Caco-2 (cell line): ENCODE measurements around the gene LHPP. TPM values are rescaled to one million over a fixed set of nuclear protein-coding genes. Genes with fewer than 3 reads are reported as not detected.

Experiments used
- BruUV-seq: library from RNA; stranded (reverse); fragments of 400-500 nt; replicated peaks from 2 replicates; lab custom pipeline; 2021; lab: Mats Ljungman, UMichigan
- CTCF ChIA-PET: fragments of 300-600 bp; sonication (Branson Sonifier 250); formaldehyde crosslinking; loops from one replicate; lab custom pipeline; 2022; ENCODE audit warnings: antibody characterized with exemption; lab: Charles Lee
- POLR2A ChIA-PET: fragments of 300-600 bp; sonication (Branson Sonifier 250); formaldehyde crosslinking; loops from one replicate; lab custom pipeline; 2022; ENCODE audit warnings: antibody characterized with exemption; lab: Charles Lee
- DNase-seq, 2 experiments: peaks; one replicate each; pipeline versions ENCODE4 v3.0.0 to v3.0.0-alpha.2; 2020 to 2022
- H3K27me3 ChIP-seq: replicated peaks from 2 replicates; pipeline ENCODE4 v1.6.0; 2011; ENCODE audit warnings: low read length; ENCODE audit not compliant: control insufficient read depth, insufficient read depth
- H3K36me3 ChIP-seq: 2 replicates; pipeline ENCODE4 v1.5.1; 2011; ENCODE audit warnings: low read length; ENCODE audit not compliant: control insufficient read depth, insufficient read depth
- H3K4me1 ChIP-seq: fragments of 250-450 bp; sonication (Bioruptor Pico); 2 replicates; pipeline ENCODE4 v1.5.1; 2020; ENCODE audit warnings: mild to moderate bottlenecking
- H3K4me3 ChIP-seq: 2 replicates; pipeline ENCODE4 v1.5.1; 2011; ENCODE audit warnings: low read depth, mild to moderate bottlenecking, control low read depth, low read length
- H3K9me3 ChIP-seq: fragments of 250-450 bp; sonication (Bioruptor Pico); 2 replicates; pipeline ENCODE4 v1.5.1; 2020; ENCODE audit warnings: mild to moderate bottlenecking, moderate library complexity
- H3K27ac Mint-ChIP-seq: one replicate; pipeline ENCODE4 v1.8.0; 2022; ENCODE audit warnings: mixed read lengths; ENCODE audit not compliant: unreplicated experiment
- H3K27me3 Mint-ChIP-seq: one replicate; pipeline ENCODE4 v1.8.0; 2022; ENCODE audit warnings: mixed read lengths; ENCODE audit not compliant: insufficient read depth, unreplicated experiment
- H3K36me3 Mint-ChIP-seq: one replicate; pipeline ENCODE4 v1.8.0; 2022; ENCODE audit warnings: mild to moderate bottlenecking, mixed read lengths; ENCODE audit not compliant: insufficient read depth, unreplicated experiment
- H3K4me1 Mint-ChIP-seq: one replicate; pipeline ENCODE4 v1.8.0; 2022; ENCODE audit warnings: low read depth, mixed read lengths; ENCODE audit not compliant: unreplicated experiment
- H3K4me3 Mint-ChIP-seq: one replicate; pipeline ENCODE4 v1.8.0; 2022; ENCODE audit warnings: mild to moderate bottlenecking, moderate library complexity, mixed read lengths; ENCODE audit not compliant: unreplicated experiment
- H3K9me3 Mint-ChIP-seq: one replicate; pipeline ENCODE4 v1.8.0; 2022; ENCODE audit warnings: mixed read lengths; ENCODE audit not compliant: unreplicated experiment
- CTCF ChIP-seq, 2 experiments: fragments of 200-600 bp in 1 of 2; IDR thresholded peaks; 1 replicate in 1 of 2; 2 replicates in 1 of 2; pipeline versions ENCODE4 v1.5.1 to v1.8.0; 2011 to 2022; ENCODE audit warnings: antibody characterized with exemption in 1 of 2, control low read depth in 1 of 2, inconsistent platforms in 1 of 2, low read depth in 1 of 2, low read length in 1 of 2, mild to moderate bottlenecking in 1 of 2, moderate library complexity in 1 of 2; ENCODE audit not compliant: insufficient read depth in 1 of 2, severe bottlenecking in 1 of 2, unreplicated experiment in 1 of 2
- intact Hi-C: fragments of 100-400 bp; cut with micrococcal nuclease; formaldehyde crosslinking; loops from one replicate; pipeline ENCODE4 v1.10.0; 2022; ENCODE audit not compliant: unreplicated experiment
- total RNA-seq: library from RNA; stranded (reverse); gene quantifications from 2 replicates; pipeline ENCODE4 v1.2.3, GENCODE V29; 2022

Gene LHPP
- total RNA-seq, 1 experiment from 2014 or later = 15.9 TPM

- DNase-seq = no peak
- Histone ChIP-seq H3K4me3 (no peak overlapping the region), H3K4me1 (peaks cover 8% of the 10 kb centered on the region), H3K27me3 (no peaks in the 10 kb centered on the region), H3K36me3 (peaks cover 3% of the 10 kb centered on the region), H3K9me3 (no peaks in the 10 kb centered on the region)
- H3K36me3 Mint-ChIP-seq = no peaks in the 10 kb centered on the region
- no peaks in the 10 kb centered on the region for H3K27me3 Mint-ChIP-seq
- no peaks in the 10 kb centered on the region for H3K9me3 Mint-ChIP-seq
- H3K4me3 Mint-ChIP-seq = no peak overlapping the region
- ChIA-PET POLR2A (no interaction called here), CTCF (no interaction called here)
- no TSS peak for BruUV-seq
- intact Hi-C loops = no loop called here
- H3K4me1 Mint-ChIP-seq = peaks cover 7% of the 10 kb centered on the region
- no peak overlapping the region for H3K27ac Mint-ChIP-seq
- no peak for TF ChIP-seq CTCF (IDR thresholded peaks at IDR 0.05; ENCODE audit: insufficient read depth in 1 of 2, low read depth in 1 of 2, low read length in 1 of 2, severe bottlenecking in 1 of 2, unreplicated experiment in 1 of 2)
These were observed 200.1 kb downstream of the LHPP start for GRCh38 chr10:124661660-124662180.

GRCh38 chr10:124663228-124663627, 201.6 kb downstream of the LHPP start:
- no peaks in the 10 kb centered on the region for H3K27me3 ChIP-seq
- H3K27me3 Mint-ChIP-seq = no peaks in the 10 kb centered on the region

More at GRCh38 chr10:124663228-124663627, 201.6 kb downstream of the LHPP start:
- peaks cover 8% of the 10 kb centered on the region for H3K4me1 Mint-ChIP-seq
- no peak for TF ChIP-seq CTCF (IDR thresholded peaks at IDR 0.05; ENCODE audit: insufficient read depth in 1 of 2, low read depth in 1 of 2, low read length in 1 of 2, severe bottlenecking in 1 of 2, unreplicated experiment in 1 of 2)
- no peak for DNase-seq
- no TSS peak for BruUV-seq
- H3K9me3 Mint-ChIP-seq = no peaks in the 10 kb centered on the region
- H3K36me3 Mint-ChIP-seq = peaks cover 7% of the 10 kb centered on the region
- no peak overlapping the region for H3K27ac Mint-ChIP-seq
- H3K4me1 ChIP-seq = peaks cover 22% of the 10 kb centered on the region
- H3K4me3 ChIP-seq = no peak overlapping the region
- CTCF ChIA-PET = no interaction called here
- H3K9me3 ChIP-seq = no peaks in the 10 kb centered on the region
- peaks cover 3% of the 10 kb centered on the region for H3K36me3 ChIP-seq
- POLR2A ChIA-PET = no interaction called here
- no peak overlapping the region for H3K4me3 Mint-ChIP-seq
- intact Hi-C loops = no loop called here

Other genes with a start within 250 kb of the LHPP start
- 312 and 316 TPM in 2 replicates for gene OAT, start 42.9 kb upstream of the LHPP start, total RNA-seq
- 2.0 and 2.8 TPM in 2 replicates for gene NKX1-2, start 11.8 kb upstream of the LHPP start, total RNA-seq